ENCODE measurements around the gene OR10A3. TPM values are rescaled to one million over a fixed set of nuclear protein-coding genes. Genes with fewer than 3 reads are reported as not detected.

OR10A3 gene, protein sequence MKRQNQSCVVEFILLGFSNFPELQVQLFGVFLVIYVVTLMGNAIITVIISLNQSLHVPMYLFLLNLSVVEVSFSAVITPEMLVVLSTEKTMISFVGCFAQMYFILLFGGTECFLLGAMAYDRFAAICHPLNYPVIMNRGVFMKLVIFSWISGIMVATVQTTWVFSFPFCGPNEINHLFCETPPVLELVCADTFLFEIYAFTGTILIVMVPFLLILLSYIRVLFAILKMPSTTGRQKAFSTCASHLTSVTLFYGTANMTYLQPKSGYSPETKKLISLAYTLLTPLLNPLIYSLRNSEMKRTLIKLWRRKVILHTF
- total RNA-seq = not detected

DNA sequence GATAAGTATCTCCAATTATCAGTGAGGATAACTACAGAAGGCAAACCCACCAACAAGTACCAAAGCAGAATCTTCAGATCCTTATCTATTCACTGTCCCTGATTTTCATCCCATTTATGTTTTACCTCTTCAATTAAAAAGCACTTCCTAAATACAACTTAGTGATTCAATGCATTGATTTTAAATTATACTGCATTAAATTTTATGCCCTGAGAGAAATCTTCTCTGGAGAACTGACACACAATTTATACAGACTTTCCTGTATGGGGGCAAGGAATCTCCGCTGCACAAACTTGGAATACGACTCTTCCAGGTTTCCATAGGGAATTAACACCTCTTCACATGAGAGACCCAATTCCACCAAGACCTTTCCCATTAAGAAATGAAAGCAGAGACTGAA is at the start of gene OR10A3:
OR10A3 (minus strand) TSS at position 101 of the 400 bp plus-strand sequence. CDS start 2,188 bp downstream, outside the sequence.

DNA sequence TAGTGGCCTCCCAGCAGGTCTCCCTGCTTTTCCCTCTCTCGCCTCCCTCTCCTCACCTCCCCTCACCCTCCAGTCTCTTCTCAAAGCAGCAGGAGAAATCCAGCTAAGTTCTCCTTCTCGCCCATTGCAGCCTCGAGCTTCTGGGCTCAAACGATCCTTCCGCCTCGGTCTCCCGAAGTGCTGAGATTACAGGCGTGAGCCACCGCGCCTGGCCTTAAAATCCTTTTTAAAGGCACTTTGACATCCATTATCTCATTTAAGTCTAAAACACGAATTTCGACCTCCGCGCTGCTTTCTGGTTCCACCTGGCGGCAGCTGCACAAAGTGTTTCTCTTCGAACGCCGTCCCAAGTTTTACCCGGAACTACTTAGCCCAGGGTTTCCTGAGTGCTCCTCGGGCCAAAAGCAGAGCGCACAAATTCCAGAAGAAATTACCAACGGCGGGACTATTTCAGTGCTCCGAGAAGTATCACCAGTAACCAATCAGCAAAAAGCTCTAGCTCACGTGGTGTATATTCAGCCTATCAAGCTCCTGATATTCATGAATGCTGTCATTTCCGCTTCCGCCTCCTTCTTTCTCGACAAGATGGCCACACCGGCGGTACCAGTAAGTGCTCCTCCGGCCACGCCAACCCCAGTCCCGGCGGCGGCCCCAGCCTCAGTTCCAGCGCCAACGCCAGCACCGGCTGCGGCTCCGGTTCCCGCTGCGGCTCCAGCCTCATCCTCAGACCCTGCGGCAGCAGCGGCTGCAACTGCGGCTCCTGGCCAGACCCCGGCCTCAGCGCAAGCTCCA is 45.5 kb upstream of the OR10A3 start, which contains the start of gene EIF3F:
EIF3F (plus strand) TSS at position 570 of the 792 bp plus-strand sequence; CDS start at position 586, 16 bp downstream.

DNA sequence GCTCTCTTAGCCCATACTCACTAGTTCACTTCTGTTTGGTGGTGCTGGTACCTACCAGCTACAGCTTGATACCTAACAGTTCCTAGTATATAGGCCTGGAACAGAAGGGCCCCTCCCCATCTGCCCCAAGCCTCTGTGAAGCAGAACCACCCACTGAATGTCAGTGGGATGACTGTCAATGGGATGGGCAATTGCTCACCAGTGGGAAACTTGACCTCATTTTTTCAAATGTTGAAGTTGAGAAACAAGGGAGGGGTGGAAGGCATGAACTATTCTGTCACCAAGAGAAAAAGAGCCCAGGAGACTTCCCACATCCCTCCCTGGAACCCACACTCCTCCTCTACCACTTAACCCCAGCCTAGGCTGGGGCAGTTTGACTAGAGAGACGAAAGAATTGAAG is 23.9 kb upstream of the OR10A3 start, which contains the start of gene NLRP10:
NLRP10 (minus strand) TSS at position 62 of the 400 bp plus-strand sequence. CDS start 1,952 bp downstream, outside the sequence.

DNA sequence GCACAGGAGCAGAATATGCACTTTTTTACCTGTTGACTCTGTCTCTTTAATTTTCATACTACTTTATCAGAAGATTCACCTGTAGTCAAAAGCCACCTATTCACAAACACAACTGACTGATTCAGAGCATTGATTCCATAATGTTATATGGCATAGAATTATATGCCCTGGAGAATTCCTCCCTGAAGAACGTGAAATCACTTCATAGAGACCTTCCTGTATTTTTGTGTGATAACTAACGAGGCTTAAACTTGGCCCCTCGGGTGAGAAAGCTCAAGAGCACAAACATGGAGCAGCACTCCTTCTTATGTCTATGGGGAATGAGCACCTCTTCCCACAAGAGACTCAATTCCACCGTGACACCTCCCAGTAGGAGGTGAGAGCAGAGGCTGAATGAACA is 10.3 kb downstream of the OR10A3 start, which contains the start of gene OR10A6:
OR10A6 (minus strand) TSS at position 101 of the 400 bp plus-strand sequence. CDS start 2,606 bp downstream, outside the sequence.

Other genes with a start within 250 kb of the OR10A3 start
- not detected for gene OVCH2, start 235.2 kb downstream of the OR10A3 start, total RNA-seq
- gene OR5P2, start 144.8 kb downstream of the OR10A3 start, total RNA-seq = not detected
- not detected for gene OR5P3, start 110.9 kb downstream of the OR10A3 start, total RNA-seq
- gene OR10A6, start 10.4 kb downstream of the OR10A3 start, total RNA-seq = not detected
- gene NLRP10, start 23.7 kb upstream of the OR10A3 start, total RNA-seq = not detected
- 100 to 1,000 TPM; 383 to 389 TPM for gene EIF3F, start 45.6 kb upstream of the OR10A3 start, total RNA-seq
- gene TUB, start 139.5 kb upstream of the OR10A3 start, total RNA-seq = under 1 TPM; 0.02 to 0.03 TPM
- gene RIC3, start 227.3 kb upstream of the OR10A3 start, total RNA-seq = 1 to 10 TPM; 8.2 to 9.1 TPM

Data from activated naive CD4-positive, alpha-beta T cell treated with anti-CD3 and anti-CD28 coated beads, Interleukin-2, amount 10 ng/mL, durations not matched to agents 5 hours and 36 hours (primary cell).